A549 (cell line): ENCODE results near the gene PPP1R9B. TPM values are rescaled to one million over a fixed set of nuclear protein-coding genes. Genes with fewer than 3 reads are reported as not detected.
A peak's percentile ranks its signal among the peaks of the same experiment; 100 is the strongest.

ENCODE experiments used
- ATAC-seq, 2 experiments: fragments of 200-7000 bp in 1 of 2; fragments of >200 bp in 1 of 2; cut with Nextera tagmentation in 1 of 2; cut with Tn5 transposase in 1 of 2; 3 replicates each; pipeline versions ENCODE4 v1.8.0 to v1.9.1; 2018 to 2020; ENCODE audit warnings: mild to moderate bottlenecking in 1 of 2, moderate library complexity in 1 of 2
- CTCF ChIA-PET: fragments of 300-600 bp; sonication (Branson Sonifier 250); formaldehyde crosslinking; extraction: SDS; loops from one replicate; lab custom pipeline; 2021; ENCODE audit warnings: antibody characterized with exemption, inconsistent platforms; lab: Yijun Ruan, JAX
- POLR2A ChIA-PET: fragments of 350-600 bp; formaldehyde crosslinking; extraction: SDS; loops from one replicate; lab custom pipeline; 2021; ENCODE audit warnings: antibody characterized with exemption, inconsistent platforms; lab: Yijun Ruan, JAX
- DNase-seq, 2 experiments: peaks; one replicate each; pipeline versions ENCODE4 v3.0.0 to v3.0.0-alpha.2; 2011 to 2016; ENCODE audit warnings: low read depth in 1 of 2, low spot score in 1 of 2
- FAIRE-seq: peaks from 2 replicates; lab custom pipeline; 2011; peaks lifted over from hg19 to GRCh38; lab: Jason Lieb, UNC
- H3K27ac ChIP-seq, 2 experiments: fragments of >200 bp; sonication (Bioruptor Twin); formaldehyde crosslinking; 3 replicates each; pipeline ENCODE4 v1.5.1; 2016 to 2017
- H3K4me1 ChIP-seq: fragments of >200 bp; sonication (Bioruptor Twin); formaldehyde crosslinking; 3 replicates; pipeline ENCODE4 v1.6.1; 2016
- H3K4me2 ChIP-seq: fragments of >200 bp; sonication (Bioruptor Twin); formaldehyde crosslinking; 3 replicates; pipeline ENCODE4 v1.6.1; 2016
- H3K4me3 ChIP-seq: fragments of >200 bp; sonication (Bioruptor Twin); formaldehyde crosslinking; 3 replicates; pipeline ENCODE4 v1.5.1; 2016
- H3K9me3 ChIP-seq: fragments of >200 bp; sonication (Bioruptor Twin); formaldehyde crosslinking; 3 replicates; pipeline ENCODE4 v1.6.1; 2016
- ATOH8 ChIP-seq: fragments of 250-450 bp; sonication (Bioruptor Pico); IDR thresholded peaks from 2 replicates; pipeline ENCODE4 v1.5.0; 2020; ENCODE audit warnings: low read depth, mild to moderate bottlenecking, moderate library complexity
- BHLHE40 ChIP-seq: IDR thresholded peaks from 2 replicates; pipeline ENCODE4 v1.6.1; 2012; ENCODE audit warnings: low read depth, low read length, inconsistent platforms
- CHD2 ChIP-seq: fragments of 150-350 bp; IDR thresholded peaks from 2 replicates; pipeline ENCODE4 v1.6.1; 2014; ENCODE audit warnings: low read length; ENCODE audit not compliant: partially characterized antibody
- CHD4 ChIP-seq: fragments of 200-600 bp; sonication (generic); IDR thresholded peaks from 2 replicates; pipeline ENCODE4 v1.6.1; 2016; ENCODE audit warnings: antibody characterized with exemption, mild to moderate bottlenecking, borderline replicate concordance
- EHMT2 ChIP-seq: fragments of 200-600 bp; sonication (generic); IDR thresholded peaks from 2 replicates; pipeline ENCODE4 v1.6.1; 2016; ENCODE audit warnings: antibody characterized with exemption, low read depth, mild to moderate bottlenecking, moderate library complexity
- ELK1 ChIP-seq: fragments of 150-350 bp; IDR thresholded peaks from 2 replicates; pipeline ENCODE4 v1.6.1; 2014; ENCODE audit warnings: low read depth, mild to moderate bottlenecking, low read length
- EP300 ChIP-seq, 2 experiments: fragments of >200 bp; sonication (Bioruptor Twin); formaldehyde crosslinking; IDR thresholded peaks; 2 replicates in 1 of 2; 3 replicates in 1 of 2; pipeline ENCODE4 v1.6.1; 2016 to 2017
- FOSL2 ChIP-seq, 2 experiments: fragments of 450-650 bp in 1 of 2; fragments of >200 bp in 1 of 2; sonication (Bioruptor Twin) in 1 of 2; formaldehyde crosslinking; IDR thresholded peaks; 2 replicates each; pipeline versions ENCODE4 v1.5.0 to v1.6.1; 2016 to 2020; ENCODE audit warnings: mild to moderate bottlenecking in 1 of 2, moderate library complexity in 1 of 2
- FOXS1 ChIP-seq: fragments of 250-450 bp; sonication (Bioruptor Pico); IDR thresholded peaks from 2 replicates; pipeline ENCODE4 v1.5.0; 2020; ENCODE audit warnings: mild to moderate bottlenecking, moderate library complexity
- GATA3 ChIP-seq: IDR thresholded peaks from 2 replicates; pipeline ENCODE4 v1.6.1; 2012; ENCODE audit warnings: borderline replicate concordance
- HEYL ChIP-seq: fragments of 250-450 bp; sonication (Bioruptor Pico); IDR thresholded peaks from 2 replicates; pipeline ENCODE4 v1.8.0; 2021; ENCODE audit warnings: mild to moderate bottlenecking, moderate library complexity
- JUNB ChIP-seq: fragments of >200 bp; sonication (Bioruptor Twin); formaldehyde crosslinking; IDR thresholded peaks from 2 replicates; pipeline ENCODE4 v1.6.1; 2016
- KDM1A ChIP-seq: fragments of 200-600 bp; sonication (generic); IDR thresholded peaks from 2 replicates; pipeline ENCODE4 v1.6.1; 2016; ENCODE audit warnings: low read depth, mild to moderate bottlenecking
- MAFK ChIP-seq: fragments of 450-650 bp; IDR thresholded peaks from 2 replicates; pipeline ENCODE4 v1.6.1; 2014; ENCODE audit not compliant: partially characterized antibody
- MAZ ChIP-seq: fragments of 150-350 bp; IDR thresholded peaks from 2 replicates; pipeline ENCODE4 v1.6.1; 2014; ENCODE audit warnings: antibody characterized with exemption, low read depth, low read length, borderline replicate concordance
- NFE2L2 ChIP-seq: fragments of 150-350 bp; conservative IDR thresholded peaks from 2 replicates; pipeline ENCODE4 v1.6.1; 2014; ENCODE audit warnings: low read length
- NR3C1 ChIP-seq: fragments of >200 bp; sonication (Bioruptor Twin); formaldehyde crosslinking; IDR thresholded peaks from 3 replicates; pipeline ENCODE4 v1.6.1; 2017
- RAD21 ChIP-seq, 2 experiments: fragments of >200 bp in 1 of 2; sonication (Bioruptor Twin) in 1 of 2; formaldehyde crosslinking in 1 of 2; IDR thresholded peaks in 1 of 2; conservative IDR thresholded peaks in 1 of 2; 2 replicates in 1 of 2; 3 replicates in 1 of 2; pipeline ENCODE4 v1.6.1; 2012 to 2018; ENCODE audit warnings: inconsistent platforms in 1 of 2
- RARB ChIP-seq: fragments of 250-450 bp; sonication (Bioruptor Pico); IDR thresholded peaks from 2 replicates; pipeline ENCODE4 v1.8.0; 2021; ENCODE audit warnings: mild to moderate bottlenecking, moderate library complexity
- RCOR1 ChIP-seq: fragments of 150-350 bp; IDR thresholded peaks from 2 replicates; pipeline ENCODE4 v1.6.1; 2014; ENCODE audit warnings: antibody characterized with exemption, low read length, low read depth
- RNF2 ChIP-seq: fragments of 200-600 bp; sonication (generic); IDR thresholded peaks from 2 replicates; pipeline ENCODE4 v1.6.1; 2016; ENCODE audit warnings: low read depth, mild to moderate bottlenecking, antibody characterized with exemption, moderate library complexity, borderline replicate concordance
- SMC3 ChIP-seq: fragments of >200 bp; sonication (Bioruptor Twin); formaldehyde crosslinking; IDR thresholded peaks from 3 replicates; pipeline ENCODE4 v1.6.1; 2018; ENCODE audit warnings: inconsistent platforms
- USF2 ChIP-seq: fragments of 450-650 bp; IDR thresholded peaks from 2 replicates; pipeline ENCODE4 v1.6.1; 2014; ENCODE audit warnings: antibody characterized with exemption
- ZNF302 ChIP-seq: fragments of 250-450 bp; sonication (Bioruptor Pico); IDR thresholded peaks from 2 replicates; pipeline ENCODE4 v1.9.0; 2021; ENCODE audit warnings: inconsistent platforms, mild to moderate bottlenecking, moderate library complexity
- ZSCAN20 ChIP-seq: fragments of 250-450 bp; sonication (Bioruptor Pico); IDR thresholded peaks from 2 replicates; pipeline ENCODE4 v1.8.0; 2022; ENCODE audit warnings: mild to moderate bottlenecking, moderate library complexity
- WGBS: methylation state at CpG from one replicate; pipeline ENCODE4 v1.1.6; 2017; ENCODE audit errors: missing lambda C conversion rate; 5-methylcytosine and 5-hydroxymethylcytosine counted together
- polyA plus RNA-seq, 4 experiments: library from polyadenylated mRNA; depleted of rRNA in 3 of 4; stranded (reverse); fragments of >200 nt; fragmentation: RNase III in 1 of 4; extraction: RNeasy Plus Mini Kit Qiagen cat#74134 plus additional on column Dnase treatment in 1 of 4; gene quantifications; 2 replicates in 3 of 4; 3 replicates in 1 of 4; pipeline ENCODE4 v1.2.3, GENCODE V29; 2011 to 2017

PPP1R9B gene
- polyA plus RNA-seq, 2 of the 4 experiments (the other 2 are of a cell fraction), result 22.0 to 40.6 TPM

DNA sequence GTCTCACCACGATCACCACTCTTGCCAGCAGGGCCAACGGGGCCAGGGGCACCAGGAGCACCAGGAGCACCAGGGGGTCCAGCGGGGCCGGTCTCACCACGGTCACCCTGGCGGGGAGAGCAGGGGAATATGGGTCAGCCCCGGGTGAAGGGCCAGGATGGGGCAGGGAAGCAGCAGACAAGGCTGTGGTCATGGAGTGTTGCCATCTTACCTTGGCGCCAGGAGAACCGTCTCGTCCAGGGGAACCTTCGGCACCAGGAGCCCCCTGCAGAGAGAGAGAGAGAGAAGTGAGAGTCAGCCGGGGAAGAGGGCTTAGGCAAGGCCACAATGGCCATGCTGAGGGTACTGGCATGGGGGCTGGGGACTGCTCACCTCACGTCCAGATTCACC, 38.0 kb upstream of the PPP1R9B start:
- CTCF ChIA-PET, result interaction anchor here (0.6 to 22.0 kb wide), 10 partner anchors 9 to 162 kb away, joined by 3 to 817 read pairs (median 4); partner anchors contain the start of genes COL1A1 and SGCA
- FAIRE-seq, result no peak
- Histone ChIP-seq H3K4me1 (peaks cover 15% of the 10 kb centered on the region), H3K9me3 (no peaks in the 10 kb centered on the region), H3K27ac (peak overlapping the region in 1 of 2 experiments; percentile 36; a peak in 2 of 6 replicates), H3K4me3 (no peak overlapping the region), H3K4me2 (no peak overlapping the region)
- ATAC-seq, result no peak
- no peak for DNase-seq
- no peak for TF ChIP-seq RNF2
- no peak for TF ChIP-seq CHD2
- no peak for TF ChIP-seq RCOR1
- TF ChIP-seq ELK1, result no peak
- no peak for TF ChIP-seq CHD4
- no peak for TF ChIP-seq ZNF302 (CRISPR knock-in tag)
- TF ChIP-seq MAZ, result no peak
- TF ChIP-seq MAFK, result no peak
- no peak for TF ChIP-seq BHLHE40
- no peak for TF ChIP-seq RARB
- POLR2A ChIA-PET, result no interaction called here
- WGBS, result 79% methylated on average over 12 of the region's 13 CpGs

DNA sequence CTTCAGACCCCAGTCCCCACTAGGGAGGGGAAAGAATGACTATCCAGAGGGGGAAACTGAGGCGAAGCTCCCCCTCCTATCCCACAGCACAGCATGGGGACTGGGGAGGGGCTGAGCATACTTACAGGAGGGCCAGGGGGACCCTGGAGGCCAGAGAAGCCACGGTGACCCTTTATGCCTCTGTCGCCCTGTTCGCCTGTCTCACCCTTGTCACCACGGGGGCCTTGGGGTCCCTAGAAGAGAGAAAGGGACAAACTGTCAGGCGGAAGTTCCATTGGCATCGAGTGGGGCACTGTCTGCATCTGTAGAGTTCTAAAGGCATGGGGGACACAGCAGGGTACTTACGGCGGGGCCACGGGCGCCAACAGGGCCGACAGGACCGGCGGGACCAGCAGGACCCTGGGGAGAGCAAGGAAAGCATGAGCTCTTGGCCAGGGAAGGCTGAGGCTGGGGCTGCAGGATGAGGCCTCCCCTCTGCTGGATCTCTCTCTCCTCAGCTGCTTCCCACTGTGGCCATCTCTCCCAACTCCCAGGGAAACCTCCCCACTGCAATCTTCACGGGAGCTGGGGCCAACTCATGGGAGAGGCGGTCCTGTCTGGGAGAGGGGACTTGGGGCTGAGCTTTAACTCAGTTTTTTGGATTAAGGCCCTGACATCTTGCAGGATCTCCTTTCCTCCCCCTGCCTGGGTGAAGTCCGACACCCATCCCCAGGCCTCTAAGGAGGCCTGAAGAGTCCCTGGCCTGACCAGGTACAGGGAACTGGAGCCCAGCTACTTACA, 37.5 kb upstream of the PPP1R9B start:
- no peaks in the 10 kb centered on the region for H3K9me3 ChIP-seq
- POLR2A ChIA-PET, result no interaction called here
- peaks cover 15% of the 10 kb centered on the region for H3K4me1 ChIP-seq
- FAIRE-seq (no peak), DNase-seq (no peak), ATAC-seq (no peak; a peak in 2 of 6 replicates)
- no peak overlapping the region for H3K4me3 ChIP-seq
- CTCF ChIA-PET, result interaction anchor here (0.6 to 22.0 kb wide), 11 partner anchors 9 to 161 kb away, joined by 3 to 817 read pairs (median 4); partner anchors contain the start of genes COL1A1 and SGCA
- peak overlapping the region in 1 of 2 experiments; percentile 36; a peak in 3 of 6 replicates for H3K27ac ChIP-seq
- 87% methylated on average over 17 of the region's 17 CpGs for WGBS
- TF ChIP-seq RAD21 (conservative IDR thresholded peaks at IDR 0.05 in 1 of 2, IDR thresholded peaks at IDR 0.05 in 1 of 2), result no peak
- no peak for TF ChIP-seq HEYL (CRISPR knock-in tag)
- no peak for TF ChIP-seq KDM1A
- TF ChIP-seq ATOH8 (CRISPR knock-in tag), result no peak
- no peak for TF ChIP-seq FOSL2 (IDR thresholded peaks at IDR 0.05)
- TF ChIP-seq FOSL2 (CRISPR knock-in tag; IDR thresholded peaks at IDR 0.05), result no peak
- TF ChIP-seq NR3C1, result no peak
- TF ChIP-seq NFE2L2, result no peak
- no peak for TF ChIP-seq USF2
- TF ChIP-seq ZSCAN20, result no peak
- TF ChIP-seq EHMT2, result no peak
- TF ChIP-seq SMC3, result no peak
- no peak for TF ChIP-seq FOXS1 (CRISPR knock-in tag)
- no peak for TF ChIP-seq GATA3
- TF ChIP-seq JUNB, result no peak
- no peak for TF ChIP-seq BHLHE40
- TF ChIP-seq RARB, result no peak
- TF ChIP-seq EP300 (IDR thresholded peaks at IDR 0.05), result no peak
- TF ChIP-seq MAFK, result no peak
- no peak for TF ChIP-seq CHD4
- no peak overlapping the region for H3K4me2 ChIP-seq
